NCI-H2029 (cell line): ENCODE results near the gene TTC36.
"Not testable (repeated sequence)": the region's sequence is repeated elsewhere in the genome, so short reads cannot be mapped to it uniquely, and the experiment has no call there.

Experiments
- DNase-seq: peaks from one replicate; lab custom pipeline; 2025; lab: John Stamatoyannopoulos, UW

TTC36 gene, protein sequence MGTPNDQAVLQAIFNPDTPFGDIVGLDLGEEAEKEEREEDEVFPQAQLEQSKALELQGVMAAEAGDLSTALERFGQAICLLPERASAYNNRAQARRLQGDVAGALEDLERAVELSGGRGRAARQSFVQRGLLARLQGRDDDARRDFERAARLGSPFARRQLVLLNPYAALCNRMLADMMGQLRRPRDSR

GRCh38 chr11:118527109-118527508, at the start of gene TTC36:
Gene TTC36 (plus strand): TSS chr11:118527474. CDS start chr11:118527495, 21 bp downstream.
- no peak for DNase-seq

DNA sequence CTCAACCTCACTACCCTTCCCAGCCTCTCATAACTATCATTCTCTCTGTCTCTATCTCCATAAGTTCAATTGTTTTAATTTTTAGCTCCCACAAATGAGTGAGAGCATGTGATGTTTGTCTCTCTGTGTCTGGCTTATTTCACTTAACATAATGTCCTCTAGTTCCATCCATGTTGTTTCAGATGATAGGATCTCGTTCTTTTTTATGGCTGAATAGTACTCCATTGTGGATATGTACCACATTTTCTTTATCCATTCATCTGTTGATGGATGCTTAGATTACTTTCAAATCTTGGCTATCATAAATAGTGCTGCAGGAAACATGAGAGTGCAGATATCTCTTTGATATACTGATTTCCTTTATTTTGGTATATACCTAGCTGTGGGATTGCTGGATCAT, 46.0 kb upstream of the TTC36 start:
- DNase-seq: not testable (repeated sequence)

GRCh38 chr11:118484405-118484804, 42.9 kb upstream of the TTC36 start:
- no peak for DNase-seq

GRCh38 chr11:118485273-118485672, 42.0 kb upstream of the TTC36 start:
- no peak for DNase-seq

DNA sequence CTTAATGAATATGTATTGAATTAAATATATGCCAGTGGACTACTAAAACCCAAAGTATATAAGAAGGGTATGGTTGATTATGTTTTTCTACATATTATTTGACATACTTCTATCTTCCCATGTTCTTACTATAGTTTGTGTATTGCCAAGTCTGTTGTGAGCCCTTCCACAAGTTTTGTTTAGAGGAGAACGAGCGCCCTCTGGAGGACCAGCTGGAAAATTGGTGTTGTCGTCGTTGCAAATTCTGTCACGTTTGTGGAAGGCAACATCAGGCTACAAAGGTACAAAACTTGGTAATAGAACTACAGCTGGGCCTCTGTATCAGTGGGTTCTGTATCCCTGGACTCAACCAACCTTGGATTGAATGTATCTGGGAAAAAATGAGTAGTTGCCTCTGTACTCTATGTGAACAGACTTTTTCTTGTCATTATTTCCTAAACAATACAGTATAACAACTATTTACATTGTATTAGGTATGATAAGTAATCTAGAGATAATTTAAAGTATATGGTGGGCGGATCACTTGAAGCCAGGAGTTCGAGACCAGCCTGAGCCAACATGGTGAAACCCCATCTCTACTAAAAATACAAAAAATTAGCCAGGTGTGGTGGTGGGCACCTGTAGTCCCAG, 38.7 kb upstream of the TTC36 start:
- peak; percentile 7 for DNase-seq

DNA sequence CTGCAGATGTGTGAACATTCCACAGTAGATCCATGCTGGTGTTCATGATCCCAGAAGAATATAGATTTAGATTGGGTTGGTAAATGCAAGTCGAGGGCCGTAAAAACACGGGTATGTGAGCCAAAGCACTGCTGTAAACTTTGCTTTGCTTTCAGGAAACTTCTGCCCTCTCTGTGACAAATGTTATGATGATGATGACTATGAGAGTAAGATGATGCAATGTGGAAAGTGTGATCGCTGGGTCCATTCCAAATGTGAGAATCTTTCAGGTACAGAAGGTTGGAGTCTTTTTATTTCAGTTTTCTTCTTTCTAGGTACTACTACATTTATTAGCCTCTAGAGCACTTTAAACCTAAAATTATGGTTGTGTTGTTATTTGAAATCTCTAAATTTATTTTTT, 36.2 kb upstream of the TTC36 start:
- DNase-seq: no peak

GRCh38 chr11:118497831-118498230, 29.4 kb upstream of the TTC36 start:
- DNase-seq: no peak

GRCh38 chr11:118503216-118503615, 24.1 kb upstream of the TTC36 start:
- DNase-seq: no peak

GRCh38 chr11:118511601-118512000, 15.7 kb upstream of the TTC36 start:
- DNase-seq: no peak

GRCh38 chr11:118514103-118514502, 13.2 kb upstream of the TTC36 start:
- peak; percentile 32 for DNase-seq

DNA sequence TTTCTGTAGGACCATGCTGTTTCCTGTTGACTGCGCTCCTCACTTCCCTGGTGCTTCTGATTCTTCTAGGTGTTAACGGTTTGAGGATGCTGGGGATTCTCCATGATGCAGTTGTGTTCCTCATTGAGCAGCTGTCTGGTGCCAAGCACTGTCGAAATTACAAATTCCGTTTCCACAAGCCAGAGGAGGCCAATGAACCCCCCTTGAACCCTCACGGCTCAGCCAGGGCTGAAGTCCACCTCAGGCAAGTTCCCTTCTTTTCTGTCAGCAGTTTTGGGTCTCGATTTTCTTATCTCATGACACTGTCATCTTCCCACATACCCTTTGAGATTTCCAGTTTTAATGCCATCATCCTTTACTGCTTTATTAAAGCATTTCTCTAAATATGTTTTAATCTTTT, 7.7 kb upstream of the TTC36 start:
- DNase-seq: no peak

GRCh38 chr11:118521892-118522311, 5.4 kb upstream of the TTC36 start:
- DNase-seq: no peak

DNA sequence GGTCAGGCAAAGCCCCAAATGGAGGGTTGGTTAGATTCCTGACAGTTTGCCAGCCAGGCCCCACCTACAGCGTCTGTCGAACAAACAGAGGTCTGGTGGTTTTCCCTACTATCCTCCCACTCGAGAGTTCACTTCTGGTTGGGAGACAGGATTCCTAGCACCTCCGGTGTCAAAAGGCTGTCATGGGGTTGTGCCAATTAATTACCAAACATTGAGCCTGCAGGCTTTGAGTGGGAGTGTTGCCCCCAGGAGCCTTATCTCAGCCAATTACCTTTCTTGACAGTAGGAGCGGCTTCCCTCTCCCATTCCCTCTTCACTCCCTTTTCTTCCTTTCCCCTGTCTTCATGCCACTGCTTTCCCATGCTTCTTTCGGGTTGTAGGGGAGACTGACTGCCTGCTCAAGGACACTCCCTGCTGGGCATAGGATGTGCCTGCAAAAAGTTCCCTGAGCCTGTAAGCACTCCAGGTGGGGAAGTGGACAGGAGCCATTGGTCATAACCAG, 4.7 kb upstream of the TTC36 start:
- DNase-seq: no peak

DNA sequence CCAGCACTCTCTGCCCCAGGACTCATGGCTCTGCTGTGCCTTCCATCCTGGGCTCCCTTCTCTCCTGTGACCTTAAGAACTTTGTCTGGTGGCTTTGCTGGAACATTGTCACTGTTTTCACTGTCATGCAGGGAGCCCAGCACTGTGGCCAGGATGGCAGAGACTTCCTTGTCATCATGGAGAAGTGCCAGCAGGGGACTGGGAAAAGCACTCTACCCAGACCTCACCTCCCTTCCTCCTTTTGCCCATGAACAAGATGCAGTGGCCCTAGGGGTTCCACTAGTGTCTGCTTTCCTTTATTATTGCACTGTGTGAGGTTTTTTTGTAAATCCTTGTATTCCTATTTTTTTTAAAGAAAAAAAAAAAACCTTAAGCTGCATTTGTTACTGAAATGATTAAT, 2.9 kb upstream of the TTC36 start:
- DNase-seq: no peak

GRCh38 chr11:118524757-118525470, 2.4 kb upstream of the TTC36 start:
- no peak for DNase-seq

DNA sequence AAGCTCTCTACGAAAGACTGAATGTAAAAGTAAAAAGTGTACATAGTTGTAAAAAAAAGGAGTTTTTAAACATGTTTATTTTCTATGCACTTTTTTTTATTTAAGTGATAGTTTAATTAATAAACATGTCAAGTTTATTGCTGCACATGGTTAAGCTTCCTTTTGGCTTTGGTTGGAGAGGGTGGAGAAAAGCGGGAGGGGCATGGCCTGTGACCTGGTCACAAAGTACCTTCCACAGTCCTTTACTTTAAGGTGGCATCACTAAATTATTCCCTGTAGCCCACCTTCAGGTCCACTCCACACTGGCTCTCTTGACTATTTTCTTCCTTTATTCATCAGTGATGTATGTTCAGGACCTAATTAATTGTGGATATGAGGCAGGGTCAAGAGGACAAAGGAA, 586 bp upstream of the TTC36 start:
- no peak for DNase-seq

GRCh38 chr11:118528511-118528910, 1.2 kb downstream of the TTC36 start:
- DNase-seq: no peak

DNA sequence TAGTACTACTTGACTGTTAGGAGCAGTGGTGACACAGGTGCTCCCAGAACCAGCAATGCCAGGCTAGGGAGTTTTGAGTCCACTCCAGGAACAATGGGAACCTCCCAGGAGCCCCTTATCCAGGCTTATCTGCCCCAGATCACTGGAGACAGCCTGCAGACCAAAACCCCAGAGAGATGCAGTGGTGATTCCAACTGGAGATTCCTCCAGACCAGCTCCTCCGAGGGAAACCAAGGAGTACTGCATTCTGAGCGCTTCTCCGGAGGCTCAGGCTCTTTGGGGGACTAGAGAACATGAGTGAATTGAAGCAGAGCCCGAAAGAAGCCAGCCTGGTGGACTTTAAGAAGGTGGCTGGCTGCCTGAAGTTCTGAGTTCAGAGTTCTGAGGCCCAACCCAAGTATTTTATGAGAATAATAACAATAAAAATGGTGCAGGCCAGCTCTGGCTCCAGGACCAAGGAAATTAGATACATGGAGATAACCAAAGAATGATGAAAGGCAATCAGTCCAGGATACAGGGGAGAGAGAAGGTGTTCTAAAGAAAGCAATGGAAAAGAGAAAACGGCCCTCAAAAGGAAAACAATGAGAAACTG, 2.4 kb downstream of the TTC36 start:
- no peak for DNase-seq

DNA sequence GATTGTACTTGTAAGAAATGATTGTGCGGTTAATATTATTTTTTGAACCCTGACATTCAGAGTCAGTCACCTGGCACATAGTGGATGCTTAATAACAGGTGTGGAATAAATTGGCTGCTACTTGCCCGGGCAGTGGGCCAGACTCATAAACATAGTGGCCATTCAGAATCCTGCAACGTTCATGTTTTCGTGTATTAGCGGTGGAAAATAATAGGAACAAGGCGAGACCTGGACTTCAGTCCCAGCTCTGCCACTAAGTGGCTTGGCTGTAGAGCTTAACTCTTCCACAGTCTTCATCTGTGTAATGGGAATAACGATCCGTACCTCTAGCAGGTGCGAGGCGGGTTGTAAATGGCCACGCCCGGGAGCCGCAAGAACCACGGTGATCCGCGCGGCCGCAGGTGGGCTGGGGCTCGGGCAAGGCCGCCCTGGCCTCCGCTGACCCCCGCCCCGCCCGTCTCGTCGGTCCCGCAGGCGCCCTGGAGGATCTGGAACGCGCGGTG, 3.0 kb downstream of the TTC36 start:
- peak; percentile 45 for DNase-seq

- peak; percentile 29 for DNase-seq
These were observed 3.7 kb downstream of the TTC36 start, which contains the start of gene TMEM25 for GRCh38 chr11:118530683-118531596. Gene TMEM25 (plus strand): TSS chr11:118531192. CDS start chr11:118531802, 610 bp downstream.

DNA sequence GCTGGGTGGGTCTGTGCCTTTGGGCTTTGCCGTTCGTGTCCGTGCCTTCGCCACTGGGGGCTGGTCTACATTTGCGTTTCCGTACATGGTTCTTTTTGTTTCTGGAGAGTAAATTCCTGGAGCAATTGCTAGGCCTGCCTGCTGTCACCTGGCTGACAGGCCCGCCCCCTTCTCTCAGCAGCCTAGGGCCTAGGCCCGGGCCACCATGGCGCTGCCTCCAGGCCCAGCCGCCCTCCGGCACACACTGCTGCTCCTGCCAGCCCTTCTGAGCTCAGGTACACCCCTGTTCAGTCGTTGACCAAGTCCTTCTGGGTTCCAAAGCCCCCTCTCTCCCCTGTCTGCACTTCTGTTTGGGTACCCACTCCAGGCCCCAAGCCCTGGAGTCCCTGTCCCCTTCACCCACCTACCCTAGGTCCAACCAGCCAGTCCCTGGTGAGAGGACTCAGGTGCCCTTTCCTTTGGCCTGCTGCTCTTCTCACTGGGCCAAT, 4.4 kb downstream of the TTC36 start:
- no peak for DNase-seq
